Ovary (tissue), 9 donors: ENCODE measurements around the gene CTCFL. TPM values are rescaled to one million over a fixed set of nuclear protein-coding genes. Genes with fewer than 3 reads are reported as not detected.

Experiments used
- DNase-seq, 5 donors: peaks; one replicate each; pipeline ENCODE4 v3.0.0-alpha.2; 2019 to 2020
- H3K27ac ChIP-seq, 2 donors: fragments of 200-600 bp; one replicate each; pipeline versions ENCODE4 v1.5.1 to v1.8.0; 2019 to 2022
- H3K27me3 ChIP-seq: fragments of 200-600 bp; one replicate; pipeline ENCODE4 v1.8.0; 2022
- H3K36me3 ChIP-seq: fragments of 200-600 bp; sonication (generic); one replicate; pipeline ENCODE4 v1.5.1; 2019
- H3K4me1 ChIP-seq: one replicate; pipeline ENCODE4 v1.8.1; 2013; ENCODE audit warnings: mild to moderate bottlenecking, moderate library complexity; ENCODE audit not compliant: insufficient read depth
- H3K4me3 ChIP-seq: fragments of 200-600 bp; sonication (generic); one replicate; pipeline ENCODE4 v1.5.1; 2017
- H3K9me3 ChIP-seq, 2 donors: fragments of 200-600 bp in 1 of 2; sonication (generic) in 1 of 2; one replicate each; pipeline versions ENCODE4 v1.5.1 to v1.8.1; 2013 to 2019; ENCODE audit warnings: mild to moderate bottlenecking in 1 of 2, moderate library complexity in 1 of 2
- EP300 ChIP-seq: sonication (generic); formaldehyde crosslinking; IDR thresholded peaks from one replicate; pipeline ENCODE4 v1.6.1; 2017; ENCODE audit warnings: antibody characterized with exemption
- POLR2A ChIP-seq: fragments of 450-650 bp; IDR thresholded peaks from one replicate; pipeline ENCODE4 v1.6.1; 2017; ENCODE audit warnings: antibody characterized with exemption, mild to moderate bottlenecking, moderate library complexity
- WGBS, 3 donors: extraction: QIAGEN DNeasy Blood & Tissue Kit in 1 of 3; methylation state at CpG; one replicate each; pipeline versions ENCODE4 v1.1.5 to v1.1.7; 2013 to 2017; 5-methylcytosine and 5-hydroxymethylcytosine counted together
- intact Hi-C, 4 donors: fragments of 100-400 bp; cut with DNase I; formaldehyde crosslinking; loops; one replicate each; pipeline versions ENCODE4 v1.11.0 to v1.15.1; 2022 to 2023
- polyA plus RNA-seq, 2 donors: library from polyadenylated mRNA; stranded (reverse); fragments of 200-250 nt in 1 of 2; fragments of 350-450 nt in 1 of 2; fragmentation: Illumina TruSeq in 1 of 2; extraction: RNeasy Lipid Tissue Mini Kit (QIAGEN cat#74804) in 1 of 2; gene quantifications; one replicate each; pipeline ENCODE4 v1.2.3, GENCODE V29; 2013 to 2014
- total RNA-seq, 7 donors: library from RNA; depleted of rRNA in 2 of 7; stranded (reverse); fragments of >200 nt in 2 of 7; fragmentation: NEBNext Ultra II Directional in 3 of 7; extraction: Animal tissue kit (Norgen Biotek cat#: 25700) in 3 of 7; gene quantifications; one replicate each; pipeline versions ENCODE4 v1.1.0 to v1.2.4, GENCODE V29; 2016 to 2023
- TF ChIP-seq, protein P1 (sequence below), 3 donors: fragments of 450-650 bp in 2 of 3; fragments of 200-600 bp in 1 of 3; IDR thresholded peaks; one replicate each; pipeline versions ENCODE4 v1.5.1 to v1.8.0; 2016 to 2022; ENCODE audit warnings: antibody characterized with exemption in 3 of 3, mild to moderate bottlenecking in 1 of 3
- donor health status: DM: no; HTN: no; CAD: no; lungs with moderate emphysema.
- donor health status: DM: no; HTN: no; CAD: no.
- donor health status: Bipolar disorder and iron deficiency.
- donor health status: DM: yes; HTN: yes; CAD: no.
- donor health status: DM: no; HTN: no; CAD: no.
- donor health status: DM: yes; HTN: yes; CAD: no.

Gene CTCFL
- total and polyA plus RNA-seq, 9 donors: 0.01 to 0.92 (median 0.17) TPM; not detected in 5

- no peak overlapping the region for H3K4me3 ChIP-seq
- no peaks in the 10 kb centered on the region for H3K9me3 ChIP-seq
- DNase-seq: no peak
- H3K36me3 ChIP-seq: no peaks in the 10 kb centered on the region
- no peak overlapping the region for H3K27ac ChIP-seq
- 82 to 87% (median 83%) methylated on average over 17 of the region's 17 CpGs for WGBS, 3 donors
- intact Hi-C loops: loop anchor here in 1 of 4 donors (5.0 kb wide), 1 partner anchor 129 kb away; no protein-coding TSS in a partner anchor
- no peaks in the 10 kb centered on the region for H3K4me1 ChIP-seq
- no peak for TF ChIP-seq EP300
- TF ChIP-seq POLR2A: no peak
- TF ChIP-seq, protein P1, sequence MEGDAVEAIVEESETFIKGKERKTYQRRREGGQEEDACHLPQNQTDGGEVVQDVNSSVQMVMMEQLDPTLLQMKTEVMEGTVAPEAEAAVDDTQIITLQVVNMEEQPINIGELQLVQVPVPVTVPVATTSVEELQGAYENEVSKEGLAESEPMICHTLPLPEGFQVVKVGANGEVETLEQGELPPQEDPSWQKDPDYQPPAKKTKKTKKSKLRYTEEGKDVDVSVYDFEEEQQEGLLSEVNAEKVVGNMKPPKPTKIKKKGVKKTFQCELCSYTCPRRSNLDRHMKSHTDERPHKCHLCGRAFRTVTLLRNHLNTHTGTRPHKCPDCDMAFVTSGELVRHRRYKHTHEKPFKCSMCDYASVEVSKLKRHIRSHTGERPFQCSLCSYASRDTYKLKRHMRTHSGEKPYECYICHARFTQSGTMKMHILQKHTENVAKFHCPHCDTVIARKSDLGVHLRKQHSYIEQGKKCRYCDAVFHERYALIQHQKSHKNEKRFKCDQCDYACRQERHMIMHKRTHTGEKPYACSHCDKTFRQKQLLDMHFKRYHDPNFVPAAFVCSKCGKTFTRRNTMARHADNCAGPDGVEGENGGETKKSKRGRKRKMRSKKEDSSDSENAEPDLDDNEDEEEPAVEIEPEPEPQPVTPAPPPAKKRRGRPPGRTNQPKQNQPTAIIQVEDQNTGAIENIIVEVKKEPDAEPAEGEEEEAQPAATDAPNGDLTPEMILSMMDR (IDR thresholded peaks at IDR 0.05): no peak
- no peaks in the 10 kb centered on the region for H3K27me3 ChIP-seq
Measured at GRCh38 chr20:57500962-57501361, 24.0 kb downstream of the CTCFL start.

- no peaks in the 10 kb centered on the region for H3K36me3 ChIP-seq
- H3K27me3 ChIP-seq: no peaks in the 10 kb centered on the region
- no peak overlapping the region for H3K4me3 ChIP-seq
- TF ChIP-seq POLR2A (no peak), EP300 (no peak)
- TF ChIP-seq, protein P1 (IDR thresholded peaks at IDR 0.05): no peak
- H3K27ac ChIP-seq: no peak overlapping the region
- H3K4me1 ChIP-seq: no peaks in the 10 kb centered on the region
- intact Hi-C loops: loop anchor here in 1 of 4 donors (5.0 kb wide), 1 partner anchor 128 kb away; no protein-coding TSS in a partner anchor
- no peak for DNase-seq
- H3K9me3 ChIP-seq: no peaks in the 10 kb centered on the region
- WGBS, 3 donors: 90 to 95% (median 94%) methylated on average over 7 of the region's 7 CpGs
Measured at GRCh38 chr20:57500235-57500634, 24.7 kb downstream of the CTCFL start.

DNA sequence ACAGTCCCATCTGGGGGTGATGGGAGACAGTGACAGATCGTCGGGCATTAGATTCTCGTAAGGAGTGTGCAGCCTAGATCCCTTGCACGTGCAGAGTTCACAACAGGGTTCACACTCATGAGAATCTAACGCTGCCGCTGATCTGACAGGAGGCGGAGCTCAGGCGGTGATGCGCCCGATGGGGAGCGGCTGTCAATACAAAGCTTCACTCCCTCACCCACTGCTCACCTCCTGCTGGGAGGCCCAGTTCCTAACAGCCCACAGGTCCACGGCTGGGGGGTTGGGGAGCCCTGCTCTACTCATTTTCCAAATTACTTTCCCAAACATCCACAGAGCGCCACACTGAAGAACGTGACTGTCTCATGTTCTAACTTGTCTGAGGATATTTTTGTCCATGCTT, 25.3 kb downstream of the CTCFL start:
- 47 to 65% (median 60%) methylated on average over 14 of the region's 14 CpGs for WGBS, 3 donors
- TF ChIP-seq EP300 (no peak), POLR2A (no peak)
- TF ChIP-seq, protein P1 (IDR thresholded peaks at IDR 0.05): no peak
- Histone ChIP-seq H3K27me3 (no peaks in the 10 kb centered on the region), H3K36me3 (no peaks in the 10 kb centered on the region), H3K27ac (no peak overlapping the region), H3K9me3 (no peaks in the 10 kb centered on the region), H3K4me3 (no peak overlapping the region), H3K4me1 (no peaks in the 10 kb centered on the region)
- DNase-seq: no peak
- intact Hi-C loops: loop anchor here in 3 of 4 donors (5.0 to 10.0 kb wide), 3 partner anchors 55 to 127 kb away; no protein-coding TSS in a partner anchor

DNA sequence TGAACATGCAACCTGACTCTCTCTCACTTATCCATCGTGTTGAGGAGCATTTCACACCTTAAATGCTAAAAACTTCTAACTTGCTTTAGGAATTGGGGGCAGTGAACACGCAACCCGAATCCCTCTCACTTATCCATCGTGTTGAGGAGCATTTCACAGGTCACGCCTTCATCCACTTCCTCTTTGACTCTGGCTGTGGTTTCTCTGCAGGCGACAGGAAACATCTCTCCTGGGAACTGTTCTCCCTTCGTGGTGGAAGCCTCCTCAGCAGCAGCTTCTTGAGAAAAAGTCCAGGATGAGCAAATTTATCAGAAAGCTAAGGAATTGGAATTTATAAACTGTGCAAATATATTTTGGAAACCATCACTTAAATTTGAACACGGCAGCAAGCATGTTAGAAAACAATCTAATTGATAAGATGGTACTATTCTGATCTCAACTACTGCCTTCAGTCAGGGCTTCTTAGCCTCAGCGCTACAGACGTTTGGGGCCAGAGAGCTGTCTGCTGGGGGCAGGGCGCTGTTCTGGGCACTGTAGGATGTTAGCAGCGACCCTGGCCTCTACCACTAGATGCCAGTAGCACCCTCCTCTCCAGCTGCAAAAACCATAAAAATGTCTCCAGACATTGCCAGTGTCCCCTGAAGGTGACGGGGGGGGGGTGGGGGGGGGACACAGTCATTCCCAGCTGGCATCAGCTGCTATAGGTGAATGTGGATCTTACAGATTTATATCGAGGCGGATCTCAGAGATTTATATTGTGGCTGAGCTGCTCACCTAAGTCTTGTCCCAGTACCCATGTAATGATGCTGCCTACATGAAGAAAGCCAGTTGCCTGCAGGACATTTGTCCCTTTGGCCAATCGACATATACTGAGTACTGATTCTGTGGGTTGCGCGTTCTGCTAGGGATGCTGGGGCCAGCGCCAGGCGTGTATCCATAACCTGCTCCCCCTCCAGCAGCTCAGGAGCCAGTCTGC, 26.2 kb downstream of the CTCFL start:
- Histone ChIP-seq H3K9me3 (no peaks in the 10 kb centered on the region), H3K4me1 (no peaks in the 10 kb centered on the region), H3K4me3 (no peak overlapping the region), H3K27ac (no peak overlapping the region), H3K27me3 (no peaks in the 10 kb centered on the region), H3K36me3 (no peaks in the 10 kb centered on the region)
- intact Hi-C loops: loop anchor here in 2 of 4 donors (5.0 to 10.0 kb wide), 2 partner anchors 54 to 116 kb away; no protein-coding TSS in a partner anchor
- WGBS, 3 donors: 37 to 41% (median 39%) methylated on average over 20 of the region's 20 CpGs
- no peak for DNase-seq
- TF ChIP-seq, protein P1 (IDR thresholded peaks at IDR 0.05): no peak
- no peak for TF ChIP-seq POLR2A
- no peak for TF ChIP-seq EP300
